Coronary artery (tissue), 2 donors: Measurements from ENCODE around the gene HECTD4.

Source experiments
- DNase-seq: peaks from one replicate; pipeline ENCODE4 v3.0.0-alpha.2; 2017; ENCODE audit warnings: low spot score
- H3K27ac ChIP-seq, 2 donors: fragments of 200-600 bp; sonication (generic); one replicate each; pipeline ENCODE4 v1.5.1; 2016 to 2019
- H3K4me3 ChIP-seq: fragments of 200-600 bp; sonication (generic); 2 replicates; pipeline ENCODE4 v1.5.1; 2016; ENCODE audit warnings: mild to moderate bottlenecking, moderate library complexity
- CTCF ChIP-seq: fragments of 200-600 bp; sonication (generic); IDR thresholded peaks from one replicate; pipeline ENCODE4 v1.5.1; 2019; ENCODE audit warnings: antibody characterized with exemption

HECTD4 gene

GRCh38 chr12:112322441-112322840 lies 59.8 kb downstream of the HECTD4 start:
- TF ChIP-seq CTCF: no peak
- H3K27ac ChIP-seq: no peak overlapping the region
- H3K4me3 ChIP-seq: no peak overlapping the region
- no peak for DNase-seq

GRCh38 chr12:112321245-112321644 lies 61.0 kb downstream of the HECTD4 start:
- Histone ChIP-seq H3K27ac (no peak overlapping the region), H3K4me3 (no peak overlapping the region)
- no peak for DNase-seq
- TF ChIP-seq CTCF: no peak

- no peak overlapping the region for H3K4me3 ChIP-seq
- TF ChIP-seq CTCF: no peak
- no peak for DNase-seq
- H3K27ac ChIP-seq: no peak overlapping the region
These were observed 62.8 kb downstream of the HECTD4 start for GRCh38 chr12:112319395-112319794.

- TF ChIP-seq CTCF: no peak
- Histone ChIP-seq H3K27ac (no peak overlapping the region), H3K4me3 (no peak overlapping the region)
- DNase-seq: no peak
These were observed 64.8 kb downstream of the HECTD4 start for GRCh38 chr12:112317481-112317880.

- no peak for DNase-seq
- Histone ChIP-seq H3K4me3 (no peak overlapping the region), H3K27ac (no peak overlapping the region)
- no peak for TF ChIP-seq CTCF
These were observed 67.2 kb downstream of the HECTD4 start for GRCh38 chr12:112314981-112315380.

- no peak overlapping the region for H3K4me3 ChIP-seq
These were observed 72.4 kb downstream of the HECTD4 start for GRCh38 chr12:112309797-112310196.

GRCh38 chr12:112308652-112309051 lies 73.6 kb downstream of the HECTD4 start:
- Histone ChIP-seq H3K27ac (no peak overlapping the region), H3K4me3 (no peak overlapping the region)
- TF ChIP-seq CTCF: no peak
- DNase-seq: no peak

More at GRCh38 chr12:112309797-112310196, 72.4 kb downstream of the HECTD4 start:
- TF ChIP-seq CTCF: no peak
- no peak for DNase-seq
- no peak overlapping the region for H3K27ac ChIP-seq
